GM12878 (cell line): ENCODE results near the gene GRIN2C. TPM values are rescaled to one million over a fixed set of nuclear protein-coding genes. Genes with fewer than 3 reads are reported as not detected.

Experiments used
- ATAC-seq: fragments of 200-7000 bp; cut with Tn5 transposase; 3 replicates; pipeline ENCODE4 v1.9.1; 2020; ENCODE audit warnings: mild to moderate bottlenecking, moderate library complexity
- BruUV-seq: library from RNA; stranded (reverse); fragments of 400-500 nt; replicated peaks from 2 replicates; lab custom pipeline; 2021; lab: Mats Ljungman, UMichigan
- CTCF ChIA-PET: fragments of 300-600 bp; sonication (Branson Sonifier 250); formaldehyde crosslinking; extraction: SDS; loops from one replicate; lab custom pipeline; 2021; ENCODE audit warnings: inconsistent platforms; lab: Yijun Ruan, JAX
- POLR2A ChIA-PET: fragments of 350-600 bp; formaldehyde crosslinking; extraction: SDS; loops from one replicate; lab custom pipeline; 2021; ENCODE audit warnings: inconsistent platforms; lab: Charles Lee
- RAD21 ChIA-PET: fragments of 300-600 bp; sonication (Branson Sonifier 250); formaldehyde crosslinking; loops from one replicate; lab custom pipeline; 2023; ENCODE audit warnings: antibody characterized with exemption; ENCODE audit not compliant: unreplicated experiment; lab: Charles Lee
- SMC1A ChIA-PET: fragments of 300-600 bp; sonication (Branson Sonifier 250); formaldehyde crosslinking; loops from one replicate; lab custom pipeline; 2023; ENCODE audit not compliant: unreplicated experiment, uncharacterized antibody; lab: Charles Lee
- DNase-seq: peaks from one replicate; pipeline ENCODE4 v3.0.0-alpha.2; 2011; ENCODE audit warnings: low read depth, low spot score
- FAIRE-seq: peaks from 3 replicates; lab custom pipeline; 2011; peaks lifted over from hg19 to GRCh38; lab: Jason Lieb, UNC
- H2AFZ ChIP-seq: 2 replicates; pipeline ENCODE4 v1.6.0; 2011; ENCODE audit warnings: low read depth, low read length, control low read depth; ENCODE audit not compliant: control insufficient read depth
- H3K27ac ChIP-seq: 2 replicates; pipeline ENCODE4 v1.5.1; 2011; ENCODE audit warnings: control low read depth; ENCODE audit not compliant: control insufficient read depth, insufficient read depth
- H3K27me3 ChIP-seq, 2 experiments: replicated peaks in 1 of 2; 2 replicates each; pipeline versions ENCODE4 v1.6.0 to v1.6.1; 2011; ENCODE audit warnings: low read length in 1 of 2; ENCODE audit not compliant: control insufficient read depth in 2 of 2, insufficient read depth in 2 of 2
- H3K36me3 ChIP-seq, 2 experiments: 2 replicates each; pipeline ENCODE4 v1.5.1; 2011; ENCODE audit warnings: low read length in 1 of 2; ENCODE audit not compliant: control insufficient read depth in 2 of 2, insufficient read depth in 2 of 2
- H3K4me1 ChIP-seq: 2 replicates; pipeline ENCODE4 v1.6.1; 2011; ENCODE audit warnings: mild to moderate bottlenecking, low read length, moderate library complexity, mixed read lengths; ENCODE audit not compliant: control insufficient read depth, insufficient read depth
- H3K4me2 ChIP-seq: 2 replicates; pipeline ENCODE4 v1.6.0; 2011; ENCODE audit warnings: control low read depth; ENCODE audit not compliant: control insufficient read depth, insufficient read depth
- H3K4me3 ChIP-seq: fragments of 200-600 bp; sonication (generic); 2 replicates; pipeline ENCODE4 v1.5.1; 2016
- H3K79me2 ChIP-seq: 2 replicates; pipeline ENCODE4 v1.6.0; 2011; ENCODE audit warnings: low read length; ENCODE audit not compliant: control insufficient read depth, insufficient read depth
- H3K9ac ChIP-seq: 2 replicates; pipeline ENCODE4 v1.8.0; 2011; ENCODE audit warnings: low read length, control low read depth, mixed read lengths; ENCODE audit not compliant: control insufficient read depth, insufficient read depth
- H3K9me3 ChIP-seq: replicated peaks from 3 replicates; pipeline ENCODE4 v1.5.1; 2011; ENCODE audit warnings: mild to moderate bottlenecking, low read length; ENCODE audit not compliant: control insufficient read depth, insufficient read depth
- H4K20me1 ChIP-seq: 2 replicates; pipeline ENCODE4 v1.6.0; 2011; ENCODE audit not compliant: control insufficient read depth, insufficient read depth
- PAX8 ChIP-seq: fragments of 450-650 bp; IDR thresholded peaks from 2 replicates; pipeline ENCODE4 v1.6.1; 2017; ENCODE audit warnings: mild to moderate bottlenecking, moderate library complexity
- RELA ChIP-seq: fragments of 450-650 bp; IDR thresholded peaks from 2 replicates; pipeline ENCODE4 v1.8.0; 2014; ENCODE audit warnings: borderline replicate concordance; ENCODE audit not compliant: partially characterized antibody
- RFX5 ChIP-seq: IDR thresholded peaks from 2 replicates; pipeline ENCODE4 v1.6.1; 2011; ENCODE audit warnings: low read depth, low read length, improper control_type of control experiment
- SIX5 ChIP-seq: IDR thresholded peaks from 2 replicates; pipeline ENCODE4 v1.6.1; 2011; ENCODE audit warnings: mild to moderate bottlenecking, low read depth, low read length, moderate library complexity; ENCODE audit not compliant: severe bottlenecking
- ZNF24 ChIP-seq: fragments of 450-650 bp; IDR thresholded peaks from 2 replicates; pipeline ENCODE4 v1.6.1; 2017; ENCODE audit warnings: antibody characterized with exemption, mild to moderate bottlenecking
- WGBS: methylation state at CpG from one replicate; pipeline ENCODE4 v1.1.6; 2016; ENCODE audit warnings: low lambda C conversion rate; ENCODE audit not compliant: insufficient replicate concordance, insufficient coverage; ENCODE audit errors: missing lambda C conversion rate; 5-methylcytosine and 5-hydroxymethylcytosine counted together
- in situ Hi-C: fragments of 300-500 bp; cut with MboI; formaldehyde crosslinking; loops from 9 replicates; pipeline ENCODE4 v1.14.3; 2018; ENCODE audit warnings: mixed read lengths
- intact Hi-C: fragments of 100-400 bp; cut with micrococcal nuclease; formaldehyde crosslinking; loops from one replicate; pipeline ENCODE4 v1.14.2; 2022; ENCODE audit not compliant: unreplicated experiment
- polyA plus RNA-seq, 11 experiments: library from polyadenylated mRNA; depleted of rRNA in 4 of 11; unstranded in 6 of 11; stranded (reverse) in 5 of 11; fragments of >200 nt; fragmentation: Nextera tagmentation in 4 of 11; fragmentation: Illumina TruSeq in 1 of 11; extraction: Ambion mirVana in 4 of 11; extraction: Trizol in 1 of 11; gene quantifications; 1 replicate in 1 of 11; 2 replicates in 10 of 11; pipeline versions ENCODE4 v1.2.1 to v1.2.3, GENCODE V29; 2011 to 2016; ENCODE audit warnings: inconsistent platforms in 2 of 11, missing spikeins in 2 of 11, low read depth in 1 of 11
- total RNA-seq, 4 experiments: library from RNA; depleted of rRNA in 3 of 4; stranded (reverse); fragments of >200 nt in 3 of 4; fragmentation: Illumina TruSeq in 1 of 4; extraction: Trizol in 1 of 4; gene quantifications; 2 replicates each; pipeline versions ENCODE4 v1.2.1 to v1.2.3, GENCODE V29; 2013 to 2021
- TF ChIP-seq, protein P1 (sequence below): fragments of 450-650 bp; IDR thresholded peaks from 2 replicates; pipeline ENCODE4 v1.6.1; 2017; ENCODE audit warnings: mild to moderate bottlenecking, moderate library complexity
- TF ChIP-seq, protein P2 (sequence below): IDR thresholded peaks from 2 replicates; pipeline ENCODE4 v1.6.1; 2012; ENCODE audit warnings: improper control_type of control experiment, low read depth, low read length; ENCODE audit not compliant: insufficient replicate concordance

The GRIN2C gene
- total and polyA plus RNA-seq, 10 of the 15 experiments (the other 5 are each of a cell fraction or from before 2014, with no cell fraction given) = 0.01 to 0.20 (median 0.11) TPM; not detected in 2

- Histone ChIP-seq H3K27ac (no peak overlapping the region), H3K36me3 (no peaks in the 10 kb centered on the region), H3K79me2 (no peaks in the 10 kb centered on the region), H3K4me2 (no peak overlapping the region), H3K9me3 (no peaks in the 10 kb centered on the region), H2AFZ (no peak overlapping the region), H3K4me3 (no peak overlapping the region), H3K27me3 (no peaks in the 10 kb centered on the region), H3K4me1 (peaks cover 4% of the 10 kb centered on the region), H4K20me1 (no peaks in the 10 kb centered on the region), H3K9ac (no peak overlapping the region)
- WGBS = 77% methylated on average over 23 of the region's 26 CpGs
- DNase-seq (no peak), ATAC-seq (no peak), FAIRE-seq (no peak)
- intact Hi-C loops = no loop called here
- in situ Hi-C loops = no loop called here
- ChIA-PET SMC1A (no interaction called here), POLR2A (no interaction called here), RAD21 (interaction anchor here (0.5 to 0.8 kb wide), 2 partner anchors 19 to 46 kb away, joined by 3 read pairs; no protein-coding TSS in a partner anchor), CTCF (interaction anchor here (0.9 to 1.6 kb wide), 6 partner anchors 10 to 118 kb away, joined by 3 to 4 read pairs (median 4); no protein-coding TSS in a partner anchor)
- TF ChIP-seq, protein P1, sequence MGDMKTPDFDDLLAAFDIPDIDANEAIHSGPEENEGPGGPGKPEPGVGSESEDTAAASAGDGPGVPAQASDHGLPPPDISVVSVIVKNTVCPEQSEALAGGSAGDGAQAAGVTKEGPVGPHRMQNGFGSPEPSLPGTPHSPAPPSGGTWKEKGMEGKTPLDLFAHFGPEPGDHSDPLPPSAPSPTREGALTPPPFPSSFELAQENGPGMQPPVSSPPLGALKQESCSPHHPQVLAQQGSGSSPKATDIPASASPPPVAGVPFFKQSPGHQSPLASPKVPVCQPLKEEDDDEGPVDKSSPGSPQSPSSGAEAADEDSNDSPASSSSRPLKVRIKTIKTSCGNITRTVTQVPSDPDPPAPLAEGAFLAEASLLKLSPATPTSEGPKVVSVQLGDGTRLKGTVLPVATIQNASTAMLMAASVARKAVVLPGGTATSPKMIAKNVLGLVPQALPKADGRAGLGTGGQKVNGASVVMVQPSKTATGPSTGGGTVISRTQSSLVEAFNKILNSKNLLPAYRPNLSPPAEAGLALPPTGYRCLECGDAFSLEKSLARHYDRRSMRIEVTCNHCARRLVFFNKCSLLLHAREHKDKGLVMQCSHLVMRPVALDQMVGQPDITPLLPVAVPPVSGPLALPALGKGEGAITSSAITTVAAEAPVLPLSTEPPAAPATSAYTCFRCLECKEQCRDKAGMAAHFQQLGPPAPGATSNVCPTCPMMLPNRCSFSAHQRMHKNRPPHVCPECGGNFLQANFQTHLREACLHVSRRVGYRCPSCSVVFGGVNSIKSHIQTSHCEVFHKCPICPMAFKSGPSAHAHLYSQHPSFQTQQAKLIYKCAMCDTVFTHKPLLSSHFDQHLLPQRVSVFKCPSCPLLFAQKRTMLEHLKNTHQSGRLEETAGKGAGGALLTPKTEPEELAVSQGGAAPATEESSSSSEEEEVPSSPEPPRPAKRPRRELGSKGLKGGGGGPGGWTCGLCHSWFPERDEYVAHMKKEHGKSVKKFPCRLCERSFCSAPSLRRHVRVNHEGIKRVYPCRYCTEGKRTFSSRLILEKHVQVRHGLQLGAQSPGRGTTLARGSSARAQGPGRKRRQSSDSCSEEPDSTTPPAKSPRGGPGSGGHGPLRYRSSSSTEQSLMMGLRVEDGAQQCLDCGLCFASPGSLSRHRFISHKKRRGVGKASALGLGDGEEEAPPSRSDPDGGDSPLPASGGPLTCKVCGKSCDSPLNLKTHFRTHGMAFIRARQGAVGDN = no peak
- TF ChIP-seq RFX5 (no peak), PAX8 (no peak), SIX5 (no peak), ZNF24 (no peak), RELA (no peak)
- TF ChIP-seq, protein P2, sequence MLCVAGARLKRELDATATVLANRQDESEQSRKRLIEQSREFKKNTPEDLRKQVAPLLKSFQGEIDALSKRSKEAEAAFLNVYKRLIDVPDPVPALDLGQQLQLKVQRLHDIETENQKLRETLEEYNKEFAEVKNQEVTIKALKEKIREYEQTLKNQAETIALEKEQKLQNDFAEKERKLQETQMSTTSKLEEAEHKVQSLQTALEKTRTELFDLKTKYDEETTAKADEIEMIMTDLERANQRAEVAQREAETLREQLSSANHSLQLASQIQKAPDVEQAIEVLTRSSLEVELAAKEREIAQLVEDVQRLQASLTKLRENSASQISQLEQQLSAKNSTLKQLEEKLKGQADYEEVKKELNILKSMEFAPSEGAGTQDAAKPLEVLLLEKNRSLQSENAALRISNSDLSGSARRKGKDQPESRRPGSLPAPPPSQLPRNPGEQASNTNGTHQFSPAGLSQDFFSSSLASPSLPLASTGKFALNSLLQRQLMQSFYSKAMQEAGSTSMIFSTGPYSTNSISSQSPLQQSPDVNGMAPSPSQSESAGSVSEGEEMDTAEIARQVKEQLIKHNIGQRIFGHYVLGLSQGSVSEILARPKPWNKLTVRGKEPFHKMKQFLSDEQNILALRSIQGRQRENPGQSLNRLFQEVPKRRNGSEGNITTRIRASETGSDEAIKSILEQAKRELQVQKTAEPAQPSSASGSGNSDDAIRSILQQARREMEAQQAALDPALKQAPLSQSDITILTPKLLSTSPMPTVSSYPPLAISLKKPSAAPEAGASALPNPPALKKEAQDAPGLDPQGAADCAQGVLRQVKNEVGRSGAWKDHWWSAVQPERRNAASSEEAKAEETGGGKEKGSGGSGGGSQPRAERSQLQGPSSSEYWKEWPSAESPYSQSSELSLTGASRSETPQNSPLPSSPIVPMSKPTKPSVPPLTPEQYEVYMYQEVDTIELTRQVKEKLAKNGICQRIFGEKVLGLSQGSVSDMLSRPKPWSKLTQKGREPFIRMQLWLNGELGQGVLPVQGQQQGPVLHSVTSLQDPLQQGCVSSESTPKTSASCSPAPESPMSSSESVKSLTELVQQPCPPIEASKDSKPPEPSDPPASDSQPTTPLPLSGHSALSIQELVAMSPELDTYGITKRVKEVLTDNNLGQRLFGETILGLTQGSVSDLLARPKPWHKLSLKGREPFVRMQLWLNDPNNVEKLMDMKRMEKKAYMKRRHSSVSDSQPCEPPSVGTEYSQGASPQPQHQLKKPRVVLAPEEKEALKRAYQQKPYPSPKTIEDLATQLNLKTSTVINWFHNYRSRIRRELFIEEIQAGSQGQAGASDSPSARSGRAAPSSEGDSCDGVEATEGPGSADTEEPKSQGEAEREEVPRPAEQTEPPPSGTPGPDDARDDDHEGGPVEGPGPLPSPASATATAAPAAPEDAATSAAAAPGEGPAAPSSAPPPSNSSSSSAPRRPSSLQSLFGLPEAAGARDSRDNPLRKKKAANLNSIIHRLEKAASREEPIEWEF = no peak
- BruUV-seq = no TSS peak
These were observed 16.4 kb downstream of the GRIN2C start for GRCh38 chr17:74843352-74843627.
